HG03159 (cell line): Measurements from ENCODE around the gene ZNF488.

Experiments used
- ATAC-seq: cut with Tn5 transposase; IDR thresholded peaks from one replicate; pipeline ENCODE4 v1.9.1; 2021; ENCODE audit warnings: mild to moderate bottlenecking, moderate library complexity; ENCODE audit not compliant: unreplicated experiment

ZNF488 gene

DNA sequence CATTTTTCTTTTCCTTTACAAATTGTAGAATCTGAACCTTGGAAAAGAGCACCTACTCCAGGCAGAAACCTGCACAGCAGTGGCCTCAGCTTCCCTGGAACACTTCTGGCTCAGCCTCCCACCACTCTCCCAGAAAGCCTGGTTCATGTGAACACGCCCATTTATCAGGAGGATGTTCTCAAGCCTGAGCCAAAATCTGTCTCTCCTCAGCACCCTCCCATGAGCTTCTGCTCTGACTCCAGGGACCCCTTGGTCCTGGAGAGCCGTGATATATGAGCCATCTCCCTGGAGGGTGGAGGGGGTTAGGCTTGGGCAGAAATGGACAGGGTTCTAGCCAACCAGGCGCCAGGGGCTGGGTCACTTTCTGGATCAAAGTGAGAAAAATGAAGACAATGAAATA lies 51.7 kb downstream of the ZNF488 start:
- no peak for ATAC-seq

GRCh38 chr10:47331954-47332353 lies 52.1 kb downstream of the ZNF488 start:
- no peak for ATAC-seq

DNA sequence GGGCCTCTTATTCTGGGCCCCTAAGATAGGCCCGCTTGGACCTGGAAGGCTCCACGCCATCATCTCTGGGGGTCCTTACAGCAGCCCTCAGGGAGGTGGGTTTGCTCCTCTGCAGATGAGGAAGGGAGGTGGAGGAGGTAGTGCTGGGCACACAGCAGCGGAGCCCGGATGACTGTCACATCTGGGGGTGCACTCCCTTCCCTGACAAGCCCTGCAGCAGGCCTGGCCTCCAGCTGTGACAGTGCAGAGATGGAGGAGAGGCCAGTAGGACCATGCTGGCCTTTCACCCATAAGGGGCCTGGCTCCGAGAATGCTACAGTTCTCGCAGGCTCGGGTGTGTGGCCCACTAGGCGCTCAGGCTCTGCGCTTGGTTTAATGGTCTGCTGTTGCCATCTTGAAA lies 52.6 kb downstream of the ZNF488 start:
- ATAC-seq = no peak

DNA sequence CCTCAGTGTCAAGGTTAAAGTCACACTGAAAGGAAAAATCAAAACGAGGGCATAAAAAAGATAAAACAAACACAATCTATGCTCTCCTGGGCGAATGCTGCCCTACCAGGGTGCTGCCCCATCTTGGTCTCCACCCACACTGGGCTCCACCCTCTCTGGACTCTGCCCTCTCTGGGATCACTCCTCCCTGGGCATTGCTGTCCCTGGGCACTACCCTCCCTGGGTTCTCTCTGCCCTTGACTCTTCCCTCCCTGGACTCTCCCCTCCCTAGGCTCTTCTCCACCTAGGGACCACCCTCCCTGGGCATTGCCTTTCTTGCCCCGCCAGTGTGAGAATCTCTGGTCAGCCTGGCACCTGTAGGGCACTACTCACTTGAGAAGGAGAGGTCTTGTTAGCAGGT lies 53.3 kb downstream of the ZNF488 start:
- no peak for ATAC-seq

- ATAC-seq = no peak
Measured at GRCh38 chr10:47330366-47330765, 53.7 kb downstream of the ZNF488 start.

DNA sequence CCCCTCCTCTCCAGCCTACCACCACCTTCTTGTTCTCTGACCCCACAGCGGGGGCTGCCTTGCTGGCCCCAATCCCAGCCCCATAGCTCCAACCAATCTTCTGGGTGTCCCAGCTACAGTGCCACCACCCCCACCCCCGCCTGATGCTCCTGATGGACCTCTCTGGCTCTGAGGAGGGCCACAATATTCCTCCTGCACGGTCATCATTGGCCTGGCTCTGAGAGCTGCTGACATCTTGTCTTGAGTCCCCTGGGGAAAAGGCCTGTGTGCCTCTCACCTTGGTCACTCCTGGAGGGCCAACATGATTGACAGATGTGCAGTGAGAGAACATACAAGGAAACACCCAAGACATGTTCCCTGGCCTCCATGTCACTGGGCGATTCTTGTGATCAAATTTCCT lies 54.2 kb downstream of the ZNF488 start:
- ATAC-seq = no peak

DNA sequence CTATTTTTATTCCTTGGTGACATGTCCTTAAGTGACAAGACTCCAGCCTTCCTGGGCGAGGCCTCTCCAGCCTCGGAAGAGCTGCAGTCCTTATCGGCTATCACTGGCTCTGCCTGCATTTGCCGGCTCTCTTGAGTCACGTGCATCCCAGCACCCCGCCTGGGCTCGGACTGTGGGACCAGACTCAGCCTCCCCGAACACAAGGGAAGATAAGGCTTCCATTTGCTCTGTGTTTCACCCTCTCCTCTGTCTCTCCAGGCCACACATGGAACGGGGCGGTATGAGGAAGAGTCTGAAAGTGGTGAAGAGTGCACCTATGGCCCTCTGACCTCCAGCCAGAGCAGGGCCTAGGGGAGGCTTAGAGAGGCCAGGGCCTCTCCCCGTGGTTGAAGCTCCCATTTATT lies 57.2 kb downstream of the ZNF488 start:
- no peak for ATAC-seq

- ATAC-seq = no peak
Measured at GRCh38 chr10:47326306-47326926, 57.7 kb downstream of the ZNF488 start.

DNA sequence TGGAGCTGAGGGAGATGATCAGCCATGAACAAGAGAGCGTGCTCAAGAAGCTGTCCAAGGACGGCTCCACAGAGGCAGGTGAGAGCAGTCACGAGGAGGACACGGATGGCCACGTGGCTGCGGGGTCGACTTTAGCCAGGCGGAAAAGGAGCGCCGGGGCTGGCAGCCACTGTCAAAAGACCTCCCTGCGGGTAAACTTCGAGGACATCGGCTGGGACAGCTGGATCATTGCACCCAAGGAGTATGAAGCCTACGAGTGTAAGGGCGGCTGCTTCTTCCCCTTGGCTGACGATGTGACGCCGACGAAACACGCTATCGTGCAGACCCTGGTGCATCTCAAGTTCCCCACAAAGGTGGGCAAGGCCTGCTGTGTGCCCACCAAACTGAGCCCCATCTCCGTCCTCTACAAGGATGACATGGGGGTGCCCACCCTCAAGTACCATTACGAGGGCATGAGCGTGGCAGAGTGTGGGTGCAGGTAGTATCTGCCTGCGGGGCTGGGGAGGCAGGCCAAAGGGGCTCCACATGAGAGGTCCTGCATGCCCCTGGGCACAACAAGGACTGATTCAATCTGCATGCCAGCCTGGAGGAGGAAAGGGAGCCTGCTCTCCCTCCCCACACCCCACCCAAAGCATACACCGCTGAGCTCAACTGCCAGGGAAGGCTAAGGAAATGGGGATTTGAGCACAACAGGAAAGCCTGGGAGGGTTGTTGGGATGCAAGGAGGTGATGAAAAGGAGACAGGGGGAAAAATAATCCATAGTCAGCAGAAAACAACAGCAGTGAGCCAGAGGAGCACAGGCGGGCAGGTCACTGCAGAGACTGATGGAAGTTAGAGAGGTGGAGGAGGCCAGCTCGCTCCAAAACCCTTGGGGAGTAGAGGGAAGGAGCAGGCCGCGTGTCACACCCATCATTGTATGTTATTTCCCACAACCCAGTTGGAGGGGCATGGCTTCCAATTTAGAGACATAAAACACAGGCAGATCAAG lies 58.5 kb downstream of the ZNF488 start:
- ATAC-seq = no peak

DNA sequence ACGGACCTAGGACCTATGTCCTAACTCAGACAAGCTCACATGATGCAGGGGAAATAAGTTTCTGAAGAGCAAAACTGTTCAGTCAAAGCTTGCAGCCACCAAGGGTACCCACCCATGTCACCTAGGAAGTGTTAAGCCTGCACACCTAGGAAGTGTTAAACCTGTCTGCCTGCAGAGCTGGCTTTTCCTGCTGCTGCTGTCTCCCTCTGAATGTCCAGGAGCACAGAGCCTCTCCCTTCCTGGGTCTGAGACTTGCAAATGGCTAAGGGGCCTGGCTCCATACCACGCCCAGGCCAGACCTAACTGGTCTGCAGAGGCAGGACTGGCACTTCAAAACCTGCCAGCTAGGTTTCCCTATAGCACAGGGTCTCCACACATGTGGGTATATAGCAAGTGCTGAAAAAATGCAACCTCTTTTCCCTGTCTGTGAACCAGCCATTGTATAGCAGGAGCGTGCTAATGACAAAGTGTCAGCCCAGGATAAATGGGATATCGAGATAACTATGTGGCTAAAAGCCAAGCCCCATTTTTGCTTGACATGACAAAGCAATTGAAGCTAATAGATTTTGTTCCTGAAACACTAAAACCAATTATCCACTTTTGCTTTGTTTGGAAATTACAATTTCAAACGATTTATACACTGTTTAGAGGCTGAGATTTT lies 60.3 kb downstream of the ZNF488 start:
- no peak for ATAC-seq

DNA sequence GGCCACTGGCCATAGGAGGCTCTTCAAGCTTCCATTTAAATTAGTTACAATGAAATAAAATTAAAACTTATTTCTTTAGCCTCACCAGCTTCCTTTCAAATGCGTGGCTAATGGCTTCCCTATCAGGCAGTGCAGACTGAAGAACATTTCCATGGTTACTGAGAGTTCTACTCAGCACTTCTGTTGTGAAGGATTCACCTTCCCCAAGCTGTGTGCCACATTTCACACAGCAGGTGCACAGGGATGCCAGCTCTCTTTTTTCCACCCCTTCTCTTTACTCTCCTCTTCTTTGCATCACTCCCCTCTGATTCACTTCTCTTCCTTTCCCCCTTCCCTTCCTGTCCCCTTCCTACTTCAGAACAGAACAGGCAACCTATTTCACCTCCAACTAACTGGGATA lies 61.0 kb downstream of the ZNF488 start:
- no peak for ATAC-seq

GRCh38 chr10:47322300-47323061 lies 61.6 kb downstream of the ZNF488 start, which contains the start of gene GDF2:
TSS of gene GDF2 (plus strand) at chr10:47322454. CDS start at chr10:47322669, 215 bp downstream.
- no peak for ATAC-seq

- ATAC-seq = no peak
Measured at GRCh38 chr10:47321521-47322195, 62.4 kb downstream of the ZNF488 start.

DNA sequence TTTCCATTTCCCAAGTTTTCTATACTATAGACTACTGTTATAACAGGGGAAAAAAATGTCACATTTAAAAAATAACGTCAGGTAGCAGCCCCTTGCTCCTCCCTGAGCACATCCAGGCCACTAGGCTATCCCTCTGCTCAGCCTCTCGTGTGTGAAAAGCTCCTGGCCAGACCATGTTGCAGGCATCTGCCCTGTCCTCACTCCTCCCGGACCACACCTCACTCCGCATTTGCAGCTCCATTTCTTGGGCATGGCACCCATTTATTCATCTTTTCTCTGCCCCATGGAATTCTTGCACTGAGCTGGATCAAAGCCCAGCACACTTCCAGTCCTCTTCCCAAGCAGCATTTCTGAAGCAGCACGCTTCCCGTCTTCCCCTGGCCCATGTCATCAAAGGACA lies 63.3 kb downstream of the ZNF488 start:
- no peak for ATAC-seq

- ATAC-seq = no peak
Measured at GRCh38 chr10:47319784-47320183, 64.3 kb downstream of the ZNF488 start.

- no peak for ATAC-seq
Measured at GRCh38 chr10:47318706-47319105, 65.4 kb downstream of the ZNF488 start.

GRCh38 chr10:47317251-47317650 lies 66.8 kb downstream of the ZNF488 start:
- ATAC-seq = no peak

- no peak for ATAC-seq
Measured at GRCh38 chr10:47316131-47316530, 68.0 kb downstream of the ZNF488 start.
